NCI-H1092 (cell line): ENCODE results near the gene ANKRD65.
"Not testable (repeated sequence)": the region's sequence is repeated elsewhere in the genome, so short reads cannot be mapped to it uniquely, and the experiment has no call there.

Experiments
- DNase-seq: peaks from one replicate; lab custom pipeline; 2025; lab: John Stamatoyannopoulos, UW

The ANKRD65 gene

GRCh38 chr1:1430114-1430982 is 9.3 kb upstream of the ANKRD65 start:
- peak; percentile 38 for DNase-seq

GRCh38 chr1:1429671-1430073 is 8.6 kb upstream of the ANKRD65 start:
- no peak for DNase-seq

GRCh38 chr1:1428967-1429366 is 7.9 kb upstream of the ANKRD65 start:
- not testable (repeated sequence) for DNase-seq

DNA sequence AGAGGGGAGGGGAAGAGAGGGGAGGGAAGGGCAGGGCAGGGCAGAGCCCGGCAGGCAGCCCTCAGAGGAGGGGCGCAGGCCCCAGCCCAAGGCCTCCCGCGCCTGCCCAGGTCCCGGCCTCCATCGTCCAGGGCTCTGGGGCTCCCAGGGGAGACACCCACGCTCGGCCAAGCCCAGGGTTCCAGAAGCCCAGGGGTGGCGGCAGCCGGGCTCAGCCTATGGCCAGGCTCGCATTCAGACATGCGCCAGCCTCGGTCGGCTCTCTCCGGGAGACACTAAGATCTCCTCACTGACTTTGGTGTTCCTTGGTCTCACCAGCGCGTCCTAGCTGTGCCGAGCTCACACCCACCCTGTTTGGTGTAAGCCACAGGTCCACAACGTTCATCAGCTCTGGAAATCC is 7.1 kb upstream of the ANKRD65 start:
- DNase-seq = no peak

GRCh38 chr1:1427820-1428148 is 6.7 kb upstream of the ANKRD65 start:
- DNase-seq = no peak

DNA sequence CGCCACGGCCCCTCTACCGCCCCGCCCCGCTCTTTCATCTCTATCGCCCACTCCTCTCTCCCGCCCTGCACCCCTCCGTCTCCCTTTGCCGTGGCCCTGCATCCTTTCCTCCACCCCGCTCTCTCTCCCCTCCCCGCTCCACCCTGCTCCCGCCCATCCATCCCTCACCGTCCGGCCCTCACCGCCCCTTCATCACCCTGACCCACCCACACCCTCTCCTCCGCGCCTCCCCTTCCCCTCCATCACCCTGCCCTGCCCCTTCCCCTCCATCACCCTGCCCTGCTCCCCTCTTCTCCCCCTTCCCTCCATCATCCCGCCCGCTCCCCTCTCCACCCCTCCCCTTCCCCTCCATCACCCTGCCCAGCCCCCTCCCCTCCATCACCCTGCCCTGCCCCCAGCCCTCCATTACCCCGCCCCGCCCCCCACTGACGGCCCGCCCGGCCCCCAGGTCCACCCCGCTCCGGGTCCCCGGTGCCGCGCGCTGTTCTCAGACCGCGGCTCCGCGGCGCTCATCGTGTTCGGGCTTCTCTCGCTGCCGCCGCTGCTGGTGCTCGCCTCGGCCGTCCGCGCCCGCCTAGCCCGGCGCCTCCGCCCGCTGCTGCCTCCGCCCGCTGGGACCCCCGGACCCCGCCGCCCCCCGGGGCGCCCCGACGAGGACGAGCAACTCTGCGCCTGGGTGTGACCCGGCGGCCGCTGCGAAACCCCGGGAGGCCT is 6.2 kb upstream of the ANKRD65 start:
- DNase-seq = no peak

DNA sequence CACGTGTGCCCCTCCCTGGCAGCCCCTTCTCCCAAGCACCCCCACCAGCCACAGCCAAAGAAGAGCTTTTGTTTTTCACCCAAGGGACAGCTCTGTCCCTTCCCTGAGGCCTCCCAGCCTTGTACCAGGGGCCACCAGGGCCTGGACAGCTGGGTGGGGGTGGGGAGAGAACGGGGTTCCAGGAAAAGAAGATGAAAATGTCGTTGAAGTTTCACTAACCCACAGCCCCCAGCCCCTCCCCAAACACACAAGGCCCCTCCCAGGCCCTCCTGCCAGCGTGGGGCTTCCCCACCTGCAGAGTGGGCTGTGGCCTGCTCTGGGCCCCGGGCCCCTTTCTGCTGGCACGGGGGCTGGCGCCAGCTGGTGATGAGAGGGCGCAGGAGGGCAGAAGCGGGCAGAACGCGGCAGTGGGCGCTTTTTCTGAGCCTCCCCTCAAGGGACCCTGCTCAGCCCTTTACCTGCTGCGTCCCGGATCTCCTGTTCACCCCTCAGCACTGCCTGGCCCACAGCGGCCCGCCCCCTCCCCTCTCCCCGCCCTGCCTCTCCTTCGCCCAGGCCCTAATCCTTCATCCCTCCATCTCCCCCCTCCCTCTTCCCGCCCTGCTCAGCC is 5.5 kb upstream of the ANKRD65 start:
- no peak for DNase-seq

- no peak for DNase-seq
These were observed 4.8 kb upstream of the ANKRD65 start for GRCh38 chr1:1425753-1426495.

GRCh38 chr1:1425426-1425752 is 4.3 kb upstream of the ANKRD65 start:
- no peak for DNase-seq

DNA sequence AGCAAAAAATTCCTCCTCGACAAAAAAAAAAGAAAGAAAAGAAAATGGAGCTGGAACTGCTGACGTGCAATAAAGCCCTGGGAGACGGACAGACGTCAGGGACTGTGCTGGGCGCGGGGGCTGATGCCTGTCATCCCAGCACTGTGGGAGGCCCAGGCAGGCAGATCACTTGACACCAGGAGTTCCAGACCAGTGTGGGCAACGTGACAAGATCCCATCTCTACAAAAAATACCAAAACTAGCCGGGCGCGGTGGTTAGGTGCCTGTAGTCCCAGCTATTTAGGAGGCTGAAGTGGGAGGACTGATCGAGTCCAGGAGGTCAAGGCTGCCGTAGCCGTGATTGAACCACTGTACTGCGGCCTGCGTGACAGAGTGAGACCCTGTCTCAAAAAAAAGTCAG is 3.6 kb upstream of the ANKRD65 start:
- no peak for DNase-seq

GRCh38 chr1:1423245-1423597 is 2.1 kb upstream of the ANKRD65 start:
- no peak for DNase-seq

- no peak for DNase-seq
These were observed 1.6 kb upstream of the ANKRD65 start for GRCh38 chr1:1422465-1423244.

- no peak for DNase-seq
These were observed 910 bp upstream of the ANKRD65 start for GRCh38 chr1:1421907-1422464.

DNA sequence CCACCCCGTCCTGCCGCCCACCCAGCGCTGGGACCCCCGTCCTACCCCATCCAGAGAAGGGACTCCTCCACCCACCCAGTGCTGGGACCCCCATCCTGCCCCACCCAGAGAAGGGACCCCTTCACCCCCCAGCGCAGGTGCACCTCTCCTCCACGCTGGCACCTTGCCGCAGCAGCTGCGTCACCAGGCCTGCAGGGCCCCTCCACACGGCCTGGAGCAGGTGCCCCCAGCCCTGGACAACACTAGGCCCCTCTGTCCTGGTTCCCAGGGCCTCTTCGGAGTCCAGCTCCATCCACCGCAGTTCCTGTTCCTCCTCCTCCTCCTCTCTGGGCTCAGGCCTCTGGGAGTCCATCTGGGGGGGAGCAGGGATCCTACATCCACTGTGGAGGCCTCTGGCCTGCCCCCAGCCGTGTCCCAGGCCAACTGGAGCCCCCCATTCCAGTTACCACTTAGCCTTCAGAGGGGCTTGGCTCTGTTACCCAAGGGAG is 378 bp downstream of the ANKRD65 start:
- no peak for DNase-seq

- DNase-seq = no peak
These were observed 1.0 kb downstream of the ANKRD65 start for GRCh38 chr1:1419813-1420653.

GRCh38 chr1:1419363-1419812 is 1.7 kb downstream of the ANKRD65 start:
- DNase-seq = no peak

DNA sequence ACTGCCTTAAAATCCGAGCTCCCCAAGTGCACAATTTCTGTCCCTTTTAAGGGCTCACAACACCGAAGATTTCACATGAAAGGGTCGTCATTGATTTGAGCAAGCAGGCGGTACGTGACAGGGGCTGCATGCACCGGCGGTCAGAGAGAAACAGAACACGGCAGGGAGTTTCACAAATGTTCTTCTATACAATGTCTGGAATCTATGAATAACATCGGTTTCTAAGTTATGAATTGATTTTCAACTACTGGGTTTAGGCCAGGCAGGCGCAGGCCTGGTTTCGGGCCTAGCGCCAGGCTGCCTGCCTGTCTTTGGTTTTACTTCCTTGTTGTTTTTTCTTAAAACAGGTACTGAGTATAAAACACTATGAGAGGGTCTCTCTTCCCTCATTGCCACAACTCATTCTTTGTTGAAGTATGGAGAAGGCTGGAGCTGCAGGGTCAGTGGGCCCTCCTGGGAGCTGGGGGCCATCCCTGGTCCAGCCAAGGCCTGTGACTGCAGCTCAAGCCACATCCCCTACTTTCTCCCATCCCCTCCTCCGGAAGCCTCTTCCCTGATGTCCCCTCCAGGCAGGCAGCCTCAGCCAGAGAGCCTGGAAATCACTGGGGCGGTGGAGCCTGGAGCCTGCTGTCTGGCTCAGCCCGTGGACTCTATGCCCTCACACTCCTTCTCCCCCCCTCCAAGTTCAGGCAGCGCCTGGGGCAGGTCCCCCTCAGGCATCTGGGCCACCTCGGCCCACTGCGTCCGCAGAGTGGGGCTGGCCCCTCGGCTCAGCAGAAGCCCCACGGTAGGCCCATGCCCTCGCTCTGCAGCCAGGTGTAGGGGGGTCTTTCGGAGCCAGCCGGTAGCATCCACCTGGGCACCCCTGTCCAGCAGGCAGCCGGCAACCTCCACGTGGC is 2.4 kb downstream of the ANKRD65 start:
- DNase-seq = no peak

- not testable (repeated sequence) for DNase-seq
These were observed 3.1 kb downstream of the ANKRD65 start for GRCh38 chr1:1417825-1418463.

GRCh38 chr1:1417396-1417795 is 3.7 kb downstream of the ANKRD65 start:
- not testable (repeated sequence) for DNase-seq
